MCF 10A (cell line): ENCODE data around the gene VWA7. TPM values are rescaled to one million over a fixed set of nuclear protein-coding genes. Genes with fewer than 3 reads are reported as not detected.

Source experiments
- BruUV-seq: library from RNA; stranded (reverse); fragments of 400-500 nt; replicated peaks from 2 replicates; lab custom pipeline; 2021; lab: Mats Ljungman, UMichigan
- CTCF ChIA-PET: fragments of 300-600 bp; sonication (Branson Sonifier 250); formaldehyde crosslinking; extraction: SDS; loops from one replicate; lab custom pipeline; 2021; ENCODE audit warnings: antibody characterized with exemption, inconsistent platforms; lab: Yijun Ruan, JAX
- POLR2A ChIA-PET: fragments of 300-600, 350-650 bp; sonication (Branson Sonifier 250); formaldehyde crosslinking; extraction: SDS; loops from one replicate; lab custom pipeline; 2020; ENCODE audit warnings: antibody characterized with exemption, inconsistent platforms; lab: Yijun Ruan, JAX
- DNase-seq: peaks from one replicate; pipeline ENCODE4 v3.0.0-alpha.2; 2018; ENCODE audit not compliant: unreplicated experiment
- H3K27ac Mint-ChIP-seq: one replicate; pipeline ENCODE4 v1.8.0; 2022; ENCODE audit warnings: mild to moderate bottlenecking, low read depth, mixed read lengths; ENCODE audit not compliant: unreplicated experiment
- H3K27me3 Mint-ChIP-seq: one replicate; pipeline ENCODE4 v1.8.0; 2022; ENCODE audit warnings: mixed read lengths; ENCODE audit not compliant: insufficient read depth, unreplicated experiment
- H3K36me3 Mint-ChIP-seq: one replicate; pipeline ENCODE4 v1.8.0; 2022; ENCODE audit warnings: mild to moderate bottlenecking, moderate library complexity, mixed read lengths; ENCODE audit not compliant: insufficient read depth, unreplicated experiment
- H3K4me1 Mint-ChIP-seq: one replicate; pipeline ENCODE4 v1.8.0; 2022; ENCODE audit warnings: mixed read lengths; ENCODE audit not compliant: insufficient read depth, unreplicated experiment
- H3K4me3 Mint-ChIP-seq: one replicate; pipeline ENCODE4 v1.8.0; 2022; ENCODE audit warnings: mild to moderate bottlenecking, moderate library complexity, mixed read lengths; ENCODE audit not compliant: unreplicated experiment
- H3K9me3 Mint-ChIP-seq: one replicate; pipeline ENCODE4 v1.8.0; 2022; ENCODE audit warnings: mixed read lengths; ENCODE audit not compliant: unreplicated experiment
- CTCF ChIP-seq: fragments of 200-600 bp; IDR thresholded peaks from one replicate; pipeline ENCODE4 v1.8.0; 2022; ENCODE audit warnings: antibody characterized with exemption, mild to moderate bottlenecking; ENCODE audit not compliant: unreplicated experiment
- intact Hi-C: fragments of 100-400 bp; cut with micrococcal nuclease; formaldehyde crosslinking; loops from 2 replicates; pipeline ENCODE4 v1.14.1; 2022
- total RNA-seq: library from RNA; stranded (reverse); gene quantifications from 2 replicates; pipeline ENCODE4 v1.2.3, GENCODE V29; 2022

VWA7 gene
- total RNA-seq, 1 experiment from 2014 or later = 2.0 TPM

GRCh38 chr6:31780507-31781243, 3.5 kb upstream of the VWA7 start:
- no peaks in the 10 kb centered on the region for H3K27me3 Mint-ChIP-seq
- TF ChIP-seq CTCF = no peak
- H3K9me3 Mint-ChIP-seq = no peaks in the 10 kb centered on the region
- ChIA-PET CTCF (interaction anchor here (0.6 to 2.1 kb wide), 4 partner anchors 11 to 50 kb away, joined by 3 to 10 read pairs (median 4); partner anchors contain the start of gene HSPA1B), POLR2A (interaction anchor here (1.1 to 1.8 kb wide), 2 partner anchors 25 to 46 kb away, joined by 3 to 4 read pairs; no protein-coding TSS in a partner anchor)
- H3K27ac Mint-ChIP-seq = no peak overlapping the region
- no peak for DNase-seq
- intact Hi-C loops = no loop called here
- H3K36me3 Mint-ChIP-seq = peaks cover 49% of the 10 kb centered on the region
- peaks cover 14% of the 10 kb centered on the region for H3K4me1 Mint-ChIP-seq
- no peak overlapping the region for H3K4me3 Mint-ChIP-seq
- no TSS peak for BruUV-seq

GRCh38 chr6:31779908-31780307, 2.8 kb upstream of the VWA7 start:
- POLR2A ChIA-PET = interaction anchor here (1.1 to 1.8 kb wide), 2 partner anchors 26 to 47 kb away, joined by 3 to 4 read pairs; no protein-coding TSS in a partner anchor
- Mint-ChIP-seq H3K4me3 (no peak overlapping the region), H3K36me3 (peaks cover 46% of the 10 kb centered on the region), H3K4me1 (peaks cover 20% of the 10 kb centered on the region), H3K27ac (no peak overlapping the region), H3K9me3 (no peaks in the 10 kb centered on the region), H3K27me3 (no peaks in the 10 kb centered on the region)
- intact Hi-C loops = loop anchor here (10.0 kb wide), 1 partner anchor 235 kb away; the partner anchor contains the start of genes ATP6V1G2, DDX39B and NFKBIL1
- BruUV-seq = no TSS peak
- TF ChIP-seq CTCF = no peak
- CTCF ChIA-PET = interaction anchor here (0.6 to 2.1 kb wide), 2 partner anchors 10 to 49 kb away, joined by 3 to 10 read pairs; no protein-coding TSS in a partner anchor
- DNase-seq = no peak

- BruUV-seq = no TSS peak
- no peak for DNase-seq
- no peak overlapping the region for H3K4me3 Mint-ChIP-seq
- H3K36me3 Mint-ChIP-seq = peaks cover 42% of the 10 kb centered on the region
- no peak for TF ChIP-seq CTCF
- no peaks in the 10 kb centered on the region for H3K9me3 Mint-ChIP-seq
- no peaks in the 10 kb centered on the region for H3K27me3 Mint-ChIP-seq
- ChIA-PET POLR2A (interaction anchor here (0.5 to 1.8 kb wide), 5 partner anchors 27 to 171 kb away, joined by 3 to 4 read pairs (median 3); partner anchors contain the start of gene LSM2), CTCF (interaction anchor here (2.1 kb wide), 1 partner anchor 9 kb away, joined by 10 read pairs; no protein-coding TSS in a partner anchor)
- intact Hi-C loops = loop anchor here (10.0 kb wide), 1 partner anchor 234 kb away; the partner anchor contains the start of genes ATP6V1G2, DDX39B and NFKBIL1
- H3K27ac Mint-ChIP-seq = no peak overlapping the region
- H3K4me1 Mint-ChIP-seq = peaks cover 20% of the 10 kb centered on the region
Measured at GRCh38 chr6:31778999-31779885, 2.1 kb upstream of the VWA7 start.
